ENCODE results near the gene MYOM3.

Gene MYOM3

GRCh38 chr1:24089743-24090555, 22.0 kb downstream of the MYOM3 start:
- no peaks in the 10 kb centered on the region for H3K36me3 ChIP-seq (ENCODE audit: insufficient read depth, low read length)
- H3K4me1 ChIP-seq (ENCODE audit: insufficient read depth, low read length) = no peaks in the 10 kb centered on the region
- H3K9me3 ChIP-seq (ENCODE audit: control insufficient read depth, insufficient read depth, low read length) = no peaks in the 10 kb centered on the region
- H3K9ac ChIP-seq (ENCODE audit: low read depth, low read length) = no peak overlapping the region

GRCh38 chr1:24089027-24089742, 22.8 kb downstream of the MYOM3 start:
- H3K4me1 ChIP-seq (ENCODE audit: insufficient read depth, low read length) = no peaks in the 10 kb centered on the region
- H3K36me3 ChIP-seq (ENCODE audit: insufficient read depth, low read length) = no peaks in the 10 kb centered on the region
- no peaks in the 10 kb centered on the region for H3K9me3 ChIP-seq (ENCODE audit: control insufficient read depth, insufficient read depth, low read length)
- H3K9ac ChIP-seq (ENCODE audit: low read depth, low read length) = no peak overlapping the region

- H3K36me3 ChIP-seq (ENCODE audit: insufficient read depth, low read length) = no peaks in the 10 kb centered on the region
- H3K9ac ChIP-seq (ENCODE audit: low read depth, low read length) = no peak overlapping the region
- no peaks in the 10 kb centered on the region for H3K9me3 ChIP-seq (ENCODE audit: control insufficient read depth, insufficient read depth, low read length)
- no peaks in the 10 kb centered on the region for H3K4me1 ChIP-seq (ENCODE audit: insufficient read depth, low read length)
Observed at GRCh38 chr1:24086466-24086865, 25.5 kb downstream of the MYOM3 start.

GRCh38 chr1:24085546-24085945, 26.4 kb downstream of the MYOM3 start:
- Histone ChIP-seq H3K9ac (ENCODE audit: low read depth, low read length) (no peak overlapping the region), H3K36me3 (ENCODE audit: insufficient read depth, low read length) (no peaks in the 10 kb centered on the region), H3K4me1 (ENCODE audit: insufficient read depth, low read length) (no peaks in the 10 kb centered on the region), H3K9me3 (ENCODE audit: control insufficient read depth, insufficient read depth, low read length) (no peaks in the 10 kb centered on the region)

- H3K9ac ChIP-seq (ENCODE audit: low read depth, low read length) = no peak overlapping the region
- no peaks in the 10 kb centered on the region for H3K9me3 ChIP-seq (ENCODE audit: control insufficient read depth, insufficient read depth, low read length)
- H3K36me3 ChIP-seq (ENCODE audit: insufficient read depth, low read length) = no peaks in the 10 kb centered on the region
- H3K4me1 ChIP-seq (ENCODE audit: insufficient read depth, low read length) = no peaks in the 10 kb centered on the region
Observed at GRCh38 chr1:24085007-24085406, 26.9 kb downstream of the MYOM3 start.

GRCh38 chr1:24084050-24084449, 27.9 kb downstream of the MYOM3 start:
- H3K4me1 ChIP-seq (ENCODE audit: insufficient read depth, low read length) = no peaks in the 10 kb centered on the region
- no peaks in the 10 kb centered on the region for H3K9me3 ChIP-seq (ENCODE audit: control insufficient read depth, insufficient read depth, low read length)
- H3K36me3 ChIP-seq (ENCODE audit: insufficient read depth, low read length) = no peaks in the 10 kb centered on the region
- H3K9ac ChIP-seq (ENCODE audit: low read depth, low read length) = no peak overlapping the region

GRCh38 chr1:24082372-24082771, 29.6 kb downstream of the MYOM3 start:
- no peaks in the 10 kb centered on the region for H3K36me3 ChIP-seq (ENCODE audit: insufficient read depth, low read length)
- no peak overlapping the region for H3K9ac ChIP-seq (ENCODE audit: low read depth, low read length)
- no peaks in the 10 kb centered on the region for H3K9me3 ChIP-seq (ENCODE audit: control insufficient read depth, insufficient read depth, low read length)
- H3K4me1 ChIP-seq (ENCODE audit: insufficient read depth, low read length) = no peaks in the 10 kb centered on the region

- no peaks in the 10 kb centered on the region for H3K36me3 ChIP-seq (ENCODE audit: insufficient read depth, low read length)
- no peaks in the 10 kb centered on the region for H3K9me3 ChIP-seq (ENCODE audit: control insufficient read depth, insufficient read depth, low read length)
- H3K9ac ChIP-seq (ENCODE audit: low read depth, low read length) = no peak overlapping the region
- no peaks in the 10 kb centered on the region for H3K4me1 ChIP-seq (ENCODE audit: insufficient read depth, low read length)
Observed at GRCh38 chr1:24081190-24081589, 30.7 kb downstream of the MYOM3 start.

GRCh38 chr1:24080131-24080530, 31.8 kb downstream of the MYOM3 start:
- no peaks in the 10 kb centered on the region for H3K4me1 ChIP-seq (ENCODE audit: insufficient read depth, low read length)
- no peaks in the 10 kb centered on the region for H3K36me3 ChIP-seq (ENCODE audit: insufficient read depth, low read length)
- H3K9ac ChIP-seq (ENCODE audit: low read depth, low read length) = no peak overlapping the region
- H3K9me3 ChIP-seq (ENCODE audit: control insufficient read depth, insufficient read depth, low read length) = no peaks in the 10 kb centered on the region

- Histone ChIP-seq H3K9me3 (ENCODE audit: control insufficient read depth, insufficient read depth, low read length) (no peaks in the 10 kb centered on the region), H3K9ac (ENCODE audit: low read depth, low read length) (no peak overlapping the region), H3K4me1 (ENCODE audit: insufficient read depth, low read length) (no peaks in the 10 kb centered on the region), H3K36me3 (ENCODE audit: insufficient read depth, low read length) (no peaks in the 10 kb centered on the region)
Observed at GRCh38 chr1:24077278-24077978, 34.5 kb downstream of the MYOM3 start.

- no peaks in the 10 kb centered on the region for H3K36me3 ChIP-seq (ENCODE audit: insufficient read depth, low read length)
- no peaks in the 10 kb centered on the region for H3K9me3 ChIP-seq (ENCODE audit: control insufficient read depth, insufficient read depth, low read length)
- H3K4me1 ChIP-seq (ENCODE audit: insufficient read depth, low read length) = peaks cover 7% of the 10 kb centered on the region
- no peak overlapping the region for H3K9ac ChIP-seq (ENCODE audit: low read depth, low read length)
Observed at GRCh38 chr1:24075946-24076345, 36.0 kb downstream of the MYOM3 start.

- Histone ChIP-seq H3K9ac (ENCODE audit: low read depth, low read length) (no peak overlapping the region), H3K4me1 (ENCODE audit: insufficient read depth, low read length) (peaks cover 7% of the 10 kb centered on the region), H3K9me3 (ENCODE audit: control insufficient read depth, insufficient read depth, low read length) (no peaks in the 10 kb centered on the region), H3K36me3 (ENCODE audit: insufficient read depth, low read length) (no peaks in the 10 kb centered on the region)
Observed at GRCh38 chr1:24075590-24075854, 36.4 kb downstream of the MYOM3 start.

GRCh38 chr1:24074817-24075589, 36.9 kb downstream of the MYOM3 start:
- Histone ChIP-seq H3K9ac (ENCODE audit: low read depth, low read length) (no peak overlapping the region), H3K36me3 (ENCODE audit: insufficient read depth, low read length) (no peaks in the 10 kb centered on the region), H3K4me1 (ENCODE audit: insufficient read depth, low read length) (peaks cover 7% of the 10 kb centered on the region), H3K9me3 (ENCODE audit: control insufficient read depth, insufficient read depth, low read length) (no peaks in the 10 kb centered on the region)

- no peak overlapping the region for H3K9ac ChIP-seq (ENCODE audit: low read depth, low read length)
- no peaks in the 10 kb centered on the region for H3K9me3 ChIP-seq (ENCODE audit: control insufficient read depth, insufficient read depth, low read length)
- peaks cover 7% of the 10 kb centered on the region for H3K4me1 ChIP-seq (ENCODE audit: insufficient read depth, low read length)
- H3K36me3 ChIP-seq (ENCODE audit: insufficient read depth, low read length) = no peaks in the 10 kb centered on the region
Observed at GRCh38 chr1:24074196-24074595, 37.7 kb downstream of the MYOM3 start.

All from ES-I3 (cell line).